ENCODE data around the gene KRTAP2-1.
A peak's percentile ranks its signal among the peaks of the same experiment; 100 is the strongest.

The KRTAP2-1 gene

DNA sequence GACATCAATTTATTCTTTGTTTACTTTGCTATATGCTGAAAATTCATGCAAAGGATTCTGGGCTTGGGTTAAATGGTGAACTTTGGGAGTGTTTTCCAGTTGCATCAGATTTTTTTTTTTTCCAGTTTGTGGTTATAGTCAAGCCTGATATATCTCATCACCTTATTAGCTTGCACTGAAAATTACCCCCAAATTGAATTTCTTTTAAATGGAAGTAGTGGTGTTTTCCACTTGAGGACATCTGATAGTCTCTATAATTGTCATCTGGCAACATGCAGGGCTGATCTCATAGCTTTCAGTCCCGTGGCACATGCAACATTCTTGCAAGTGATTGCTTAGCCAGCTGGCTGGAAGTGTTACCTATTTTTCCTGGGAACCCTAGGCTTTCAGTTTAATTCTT, 33.5 kb downstream of the KRTAP2-1 start:
- no peak for DNase-seq

- DNase-seq = no peak
Measured at GRCh38 chr17:41013181-41013580, 33.9 kb downstream of the KRTAP2-1 start.

DNA sequence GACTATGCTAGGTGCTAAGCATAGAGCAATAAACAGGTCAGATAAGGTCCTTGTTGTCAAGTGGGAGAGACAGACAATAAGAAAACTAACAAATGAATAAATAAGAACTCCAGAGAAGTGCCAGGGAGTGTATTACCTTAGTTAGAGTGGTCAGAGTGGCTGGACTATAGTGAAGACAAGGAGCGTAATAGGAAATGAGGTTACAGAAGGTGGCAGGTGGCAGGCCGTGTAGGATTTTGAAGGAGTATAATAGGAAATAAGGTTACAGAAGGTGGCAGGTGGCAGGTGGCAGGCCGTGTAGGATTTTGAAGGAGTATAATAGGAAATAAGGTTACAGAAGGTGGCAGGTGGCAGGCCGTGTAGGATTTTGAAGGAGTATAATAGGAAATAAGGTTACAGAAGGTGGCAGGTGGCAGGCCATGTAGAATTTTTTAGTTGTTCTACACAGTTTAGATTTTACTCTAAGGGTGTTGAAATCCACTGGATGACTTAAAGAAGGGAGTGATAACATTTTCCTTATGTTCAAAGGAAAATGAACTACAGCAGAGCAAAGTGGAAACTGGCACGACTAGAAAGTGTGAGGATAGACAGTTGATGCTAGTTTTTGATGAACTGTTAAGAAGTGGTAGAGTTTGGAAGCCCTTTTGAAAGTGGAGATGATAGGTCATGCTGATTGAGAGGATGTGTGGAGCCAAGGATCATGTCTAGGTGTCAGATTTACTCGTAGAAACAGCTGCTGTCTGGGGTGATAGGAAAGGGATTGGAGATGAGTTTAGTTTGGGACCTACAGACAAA, 34.6 kb downstream of the KRTAP2-1 start:
- DNase-seq = no peak

DNA sequence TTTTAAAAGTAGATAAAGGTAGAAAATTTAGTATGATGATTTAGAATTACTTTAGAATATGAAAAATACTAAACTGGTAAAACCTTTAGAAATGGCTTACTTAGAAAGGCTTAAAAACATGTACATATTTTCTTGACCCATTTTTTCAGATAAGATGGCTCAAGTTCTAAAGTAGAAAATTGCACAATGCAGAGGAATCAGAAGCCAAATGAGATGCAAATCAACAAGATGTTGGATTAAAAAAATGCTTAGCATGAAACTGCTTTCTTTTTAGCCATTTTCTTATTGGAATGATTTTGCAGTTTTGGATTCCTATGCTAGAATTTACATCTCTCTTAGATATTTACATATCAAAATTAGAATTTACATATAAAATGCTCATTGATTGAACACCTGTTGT, 36.7 kb downstream of the KRTAP2-1 start:
- no peak for DNase-seq

DNA sequence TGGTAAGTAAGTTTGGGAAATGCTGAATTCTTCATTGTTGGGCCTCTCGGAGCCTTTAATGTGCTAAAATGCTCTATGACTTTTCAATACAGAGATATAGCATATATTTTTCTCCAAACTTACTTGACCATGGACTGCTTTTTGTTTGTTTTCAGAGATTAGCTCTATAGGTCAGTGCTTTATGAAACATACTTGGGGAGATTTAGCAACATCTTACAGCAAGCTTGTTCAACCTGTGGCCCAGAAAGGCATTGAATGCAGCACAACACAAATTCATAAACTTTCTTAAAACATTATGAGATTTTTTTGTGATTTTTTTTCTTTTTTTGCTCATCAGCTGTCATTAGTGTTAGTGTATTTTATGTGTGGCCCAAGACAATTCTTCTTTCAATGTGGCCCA, 37.2 kb downstream of the KRTAP2-1 start:
- DNase-seq = no peak

- DNase-seq = no peak
Measured at GRCh38 chr17:41009301-41009760, 37.8 kb downstream of the KRTAP2-1 start.

DNA sequence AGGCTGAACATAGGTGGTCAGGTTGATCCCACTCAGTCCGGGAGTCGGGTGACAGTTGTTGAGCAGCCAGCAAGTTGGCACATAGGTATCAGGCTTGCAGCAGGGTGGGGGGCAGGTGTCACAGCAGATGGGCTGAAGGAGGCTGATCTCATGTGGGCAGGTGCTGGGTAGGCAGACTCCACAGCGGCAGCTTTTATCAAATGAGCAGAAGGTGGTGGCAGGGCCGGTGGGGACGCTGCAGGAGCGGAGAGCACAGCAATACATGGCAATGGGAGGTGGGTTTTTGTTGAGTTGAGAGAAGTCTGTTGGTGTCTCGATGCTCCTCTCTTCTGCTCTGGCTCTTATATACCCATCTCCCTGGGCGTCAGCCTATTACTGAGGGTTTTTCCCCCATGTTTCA, 38.3 kb downstream of the KRTAP2-1 start, which contains the start of gene KRTAP3-1:
TSS of gene KRTAP3-1 (minus strand) at position 318 of the 400 bp plus-strand sequence. CDS start at position 264, 54 bp downstream.
- no peak for DNase-seq

- no peak for DNase-seq
Measured at GRCh38 chr17:41004397-41004796, 42.7 kb downstream of the KRTAP2-1 start.

GRCh38 chr17:41003926-41004325, 43.2 kb downstream of the KRTAP2-1 start:
- DNase-seq = no peak

DNA sequence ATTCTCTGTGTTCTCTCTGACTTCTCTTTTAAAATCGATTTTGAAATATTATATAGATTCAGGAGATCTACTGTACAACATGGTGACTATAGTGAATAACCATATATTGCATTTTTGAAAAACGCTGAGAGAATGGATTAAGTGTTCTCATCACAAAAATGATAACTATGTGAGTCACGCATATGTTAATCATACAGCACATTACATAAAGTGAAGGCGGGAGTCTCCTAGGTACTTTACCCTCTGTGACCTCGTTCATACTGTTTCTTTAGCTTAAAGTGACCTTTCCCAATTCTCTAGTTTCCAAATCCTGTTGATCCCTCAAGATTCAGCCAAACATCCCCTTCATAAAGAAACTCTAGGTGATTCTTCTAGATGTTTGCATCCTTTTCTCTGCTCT, 44.3 kb downstream of the KRTAP2-1 start:
- DNase-seq = no peak

- no peak for DNase-seq
Measured at GRCh38 chr17:41001795-41002194, 45.3 kb downstream of the KRTAP2-1 start.

DNA sequence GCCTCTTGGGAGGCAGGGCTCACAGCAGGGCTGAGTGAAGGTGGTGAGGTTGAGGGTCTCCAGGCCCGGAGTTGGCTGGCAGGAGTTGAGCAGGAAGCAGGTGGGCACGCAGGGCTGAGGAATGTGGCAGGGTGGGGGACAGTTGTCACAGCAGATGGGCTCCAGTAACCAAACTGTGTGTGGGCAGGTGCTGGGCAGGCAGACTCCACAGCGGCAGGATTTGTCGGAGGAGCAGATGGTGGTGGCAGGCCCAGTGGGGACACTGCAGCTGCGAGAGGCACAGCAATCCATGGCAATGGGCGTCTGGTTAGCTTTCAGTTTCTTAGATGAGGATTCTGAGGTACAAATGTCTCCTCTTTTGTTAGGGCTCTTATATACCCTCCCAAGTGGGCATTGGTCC, 47.6 kb downstream of the KRTAP2-1 start, which contains the start of gene KRTAP3-2:
TSS of gene KRTAP3-2 (minus strand) at position 344 of the 400 bp plus-strand sequence. CDS start at position 291, 53 bp downstream.
- peak in 4 of 58 donors; percentile 3 to 9 (median 5) for DNase-seq

GRCh38 chr17:40997361-40997760, 49.8 kb downstream of the KRTAP2-1 start:
- no peak for DNase-seq

- DNase-seq = no peak
Measured at GRCh38 chr17:40996829-40997228, 50.3 kb downstream of the KRTAP2-1 start.

All from anterior cingulate cortex (tissue), 58 donors.